ENCODE measurements around the gene HNRNPF.

The HNRNPF gene

GRCh38 chr10:43407576-43408330 lies 1.2 kb downstream of the HNRNPF start:
- in situ Hi-C loops (cut with HindIII; ENCODE audit: low pct_ligation_motif_present, low sequenced_read_pairs): no loop called here
- Histone ChIP-seq H3K27me3 (replicated peaks) (no peaks in the 10 kb centered on the region), H3K27ac (peak overlapping the region; percentile 96), H3K36me3 (replicated peaks) (peaks cover 2% of the 10 kb centered on the region), H3K4me3 (ENCODE audit: low read depth, low read length) (peak overlapping the region; percentile 79)
- peak; percentile 85 for DNase-seq
- TF ChIP-seq CTCF (IDR thresholded peaks at IDR 0.05; ENCODE audit: low read depth, low read length, missing control alignments): peak; percentile 75

DNA sequence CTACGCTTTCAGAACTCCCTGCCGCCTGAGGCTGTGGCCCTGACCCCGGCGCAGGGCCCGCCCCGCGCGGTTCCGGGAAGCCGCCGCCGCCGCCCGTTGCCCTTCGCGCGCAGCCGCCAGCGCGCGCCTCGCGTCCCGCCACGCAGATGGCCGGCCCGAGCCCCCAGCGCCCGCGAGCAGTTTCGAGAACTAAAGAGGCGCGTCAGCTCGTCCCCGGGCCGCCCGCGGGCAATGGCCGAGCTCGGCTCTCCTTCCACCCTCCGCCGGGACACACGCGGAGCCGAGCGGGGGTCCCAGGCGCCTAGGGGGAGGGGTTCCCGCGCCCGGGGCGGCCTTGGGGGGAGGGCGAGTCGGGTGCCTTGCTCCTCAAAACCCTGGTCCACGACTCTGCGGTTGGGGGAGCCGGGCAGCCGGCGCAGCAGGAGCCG lies 1.8 kb downstream of the HNRNPF start:
- Histone ChIP-seq H3K27me3 (replicated peaks) (no peaks in the 10 kb centered on the region), H3K36me3 (replicated peaks) (peaks cover 2% of the 10 kb centered on the region), H3K27ac (peak overlapping the region; percentile 96), H3K4me3 (ENCODE audit: low read depth, low read length) (peak overlapping the region; percentile 79)
- in situ Hi-C loops (cut with HindIII; ENCODE audit: low pct_ligation_motif_present, low sequenced_read_pairs): no loop called here
- peak; percentile 40 for DNase-seq
- no peak for TF ChIP-seq CTCF (IDR thresholded peaks at IDR 0.05; ENCODE audit: low read depth, low read length, missing control alignments)

DNA sequence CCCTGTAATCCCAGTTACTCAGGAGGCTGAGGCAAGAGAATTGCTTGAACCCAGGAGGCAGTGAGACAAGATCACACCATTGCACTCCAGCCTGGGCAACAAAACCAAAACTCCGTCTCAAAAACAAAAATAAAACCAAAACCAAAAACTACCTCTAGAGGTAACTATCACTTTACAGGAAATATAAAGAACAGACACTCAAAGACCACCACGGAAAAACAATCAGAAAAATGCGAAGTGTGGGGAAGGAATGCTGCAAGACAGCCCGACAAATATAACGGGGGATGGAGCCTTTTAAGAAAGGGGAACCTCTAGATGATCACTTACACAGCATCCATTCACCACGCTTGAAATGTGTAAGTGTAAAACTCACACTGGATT lies 4.3 kb downstream of the HNRNPF start:
- TF ChIP-seq CTCF (IDR thresholded peaks at IDR 0.05; ENCODE audit: low read depth, low read length, missing control alignments): no peak
- H3K27ac ChIP-seq: no peak overlapping the region
- no peak overlapping the region for H3K4me3 ChIP-seq (ENCODE audit: low read depth, low read length)

DNA sequence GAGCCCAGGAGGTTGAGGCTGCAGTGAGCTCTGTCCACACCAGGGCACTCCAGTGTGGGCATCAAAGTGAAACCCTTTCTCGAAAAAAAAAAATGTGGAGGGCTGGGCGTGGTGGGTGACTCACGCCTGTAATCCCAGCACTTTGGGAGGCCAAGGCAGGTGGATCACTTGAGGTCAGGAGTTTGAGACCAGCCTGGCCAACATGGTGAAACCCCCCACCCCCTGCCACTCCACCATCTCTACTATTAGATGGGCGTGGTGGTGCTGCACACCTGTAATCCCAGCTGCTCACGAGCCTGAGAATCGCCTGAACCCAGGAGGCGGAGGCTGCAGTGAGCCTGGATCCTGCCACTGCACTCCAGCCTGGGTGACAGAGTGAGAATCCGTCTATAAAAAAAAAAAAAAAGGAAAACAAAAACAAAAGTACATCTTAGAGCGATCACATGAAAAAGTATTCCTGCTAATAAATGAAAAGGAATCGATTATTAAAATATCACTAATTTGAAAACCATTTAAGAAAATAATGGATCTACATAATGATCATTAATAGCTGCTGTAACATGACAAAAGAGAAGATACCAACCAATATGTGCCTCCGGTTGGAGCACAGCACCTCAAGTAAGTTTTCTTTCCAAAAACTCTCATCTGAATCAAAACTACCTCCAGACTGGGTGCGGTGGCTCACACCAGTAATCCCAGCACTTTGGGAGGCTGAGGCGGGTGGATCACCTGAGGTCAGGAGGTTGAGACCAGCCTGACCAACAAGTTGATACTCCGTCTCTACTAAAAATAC lies 4.9 kb downstream of the HNRNPF start:
- in situ Hi-C loops (cut with HindIII; ENCODE audit: low pct_ligation_motif_present, low sequenced_read_pairs): no loop called here
- no peaks in the 10 kb centered on the region for H3K27me3 ChIP-seq (replicated peaks)
- no peak overlapping the region for H3K27ac ChIP-seq
- no peak for DNase-seq
- no peak for TF ChIP-seq CTCF (IDR thresholded peaks at IDR 0.05; ENCODE audit: low read depth, low read length, missing control alignments)
- no peak overlapping the region for H3K4me3 ChIP-seq (ENCODE audit: low read depth, low read length)
- H3K36me3 ChIP-seq (replicated peaks): peaks cover 2% of the 10 kb centered on the region

More for the DNA sequence above, 4.3 kb downstream of the HNRNPF start:
- H3K27me3 ChIP-seq (replicated peaks): no peaks in the 10 kb centered on the region
- peaks cover 2% of the 10 kb centered on the region for H3K36me3 ChIP-seq (replicated peaks)
- in situ Hi-C loops (cut with HindIII; ENCODE audit: low pct_ligation_motif_present, low sequenced_read_pairs): no loop called here
- DNase-seq: no peak

- no peak for TF ChIP-seq CTCF (IDR thresholded peaks at IDR 0.05; ENCODE audit: low read depth, low read length, missing control alignments)
- in situ Hi-C loops (cut with HindIII; ENCODE audit: low pct_ligation_motif_present, low sequenced_read_pairs): no loop called here
- Histone ChIP-seq H3K4me3 (ENCODE audit: low read depth, low read length) (no peak overlapping the region), H3K27me3 (replicated peaks) (no peaks in the 10 kb centered on the region), H3K27ac (no peak overlapping the region), H3K36me3 (replicated peaks) (peaks cover 3% of the 10 kb centered on the region)
- DNase-seq: no peak
These were observed 6.0 kb downstream of the HNRNPF start for GRCh38 chr10:43402880-43403452.
